PC-9 (cell line): ENCODE data around the gene LCE3E. TPM values are rescaled to one million over a fixed set of nuclear protein-coding genes. Genes with fewer than 3 reads are reported as not detected.

Experiments
- Bru-seq: library from RNA; stranded (reverse); fragments of 400-500 nt; gene quantifications from one replicate; lab custom pipeline; 2021; lab: Mats Ljungman, UMichigan
- BruChase-seq, 2 experiments: library from RNA; stranded (reverse); fragments of 400-500 nt; gene quantifications; one replicate each; lab custom pipeline; 2021; lab: Mats Ljungman, UMichigan
- BruUV-seq: library from RNA; stranded (reverse); fragments of 400-500 nt; replicated peaks from 2 replicates; lab custom pipeline; 2021; lab: Mats Ljungman, UMichigan
- CTCF ChIA-PET: fragments of 300-600 bp; sonication (Branson Sonifier 250); formaldehyde crosslinking; loops from one replicate; lab custom pipeline; 2022; ENCODE audit warnings: antibody characterized with exemption; lab: Charles Lee
- POLR2A ChIA-PET: fragments of 300-600 bp; sonication (Branson Sonifier 250); formaldehyde crosslinking; loops from one replicate; lab custom pipeline; 2022; ENCODE audit warnings: antibody characterized with exemption; ENCODE audit not compliant: unreplicated experiment; lab: Charles Lee
- DNase-seq, 2 experiments: peaks; one replicate each; pipeline versions ENCODE4 v3.0.0 to v3.0.0-alpha.2; 2015 to 2022; ENCODE audit warnings: mixed read lengths in 1 of 2
- H2AFZ ChIP-seq: fragments of 200-600 bp; sonication (generic); 2 replicates; pipeline ENCODE4 v1.8.1; 2017; ENCODE audit warnings: antibody characterized with exemption
- H3F3A ChIP-seq: fragments of 200-600 bp; sonication (generic); 2 replicates; pipeline ENCODE4 v1.8.1; 2017; ENCODE audit warnings: antibody characterized with exemption, mild to moderate bottlenecking, low read depth; ENCODE audit not compliant: insufficient read depth
- H3K27ac ChIP-seq: fragments of 200-600 bp; sonication (generic); 2 replicates; pipeline ENCODE4 v1.6.1; 2016; ENCODE audit warnings: mixed run types
- H3K27me3 ChIP-seq: fragments of 200-600 bp; sonication (generic); 2 replicates; pipeline ENCODE4 v1.6.1; 2016; ENCODE audit warnings: low read depth, mixed run types; ENCODE audit not compliant: insufficient read depth
- H3K36me3 ChIP-seq: fragments of 200-600 bp; sonication (generic); 2 replicates; pipeline ENCODE4 v1.6.1; 2016; ENCODE audit warnings: low read depth, mixed run types
- H3K4me1 ChIP-seq: fragments of 200-600 bp; sonication (generic); replicated peaks from 2 replicates; pipeline ENCODE4 v1.6.1; 2016; ENCODE audit warnings: mixed run types; ENCODE audit not compliant: insufficient read depth
- H3K4me2 ChIP-seq: fragments of 200-600 bp; sonication (generic); 2 replicates; pipeline ENCODE4 v1.6.1; 2017; ENCODE audit warnings: mixed run types
- H3K4me3 ChIP-seq: fragments of 200-600 bp; sonication (generic); 2 replicates; pipeline ENCODE4 v1.6.1; 2016; ENCODE audit warnings: mixed run types
- H3K79me2 ChIP-seq: fragments of 200-600 bp; sonication (generic); 2 replicates; pipeline ENCODE4 v1.6.1; 2017; ENCODE audit warnings: low read depth, mixed run types
- H3K9me2 ChIP-seq: fragments of 200-600 bp; sonication (generic); 2 replicates; pipeline ENCODE4 v1.8.1; 2017; ENCODE audit warnings: mild to moderate bottlenecking; ENCODE audit not compliant: insufficient read depth
- H3K9me3 ChIP-seq: fragments of 200-600 bp; sonication (generic); 2 replicates; pipeline ENCODE4 v1.8.1; 2016; ENCODE audit warnings: low read depth; ENCODE audit not compliant: insufficient read depth
- H4K20me1 ChIP-seq: fragments of 200-600 bp; sonication (generic); 2 replicates; pipeline ENCODE4 v1.8.1; 2017; ENCODE audit not compliant: insufficient read depth
- CTCF ChIP-seq: fragments of 200-600 bp; sonication (generic); conservative IDR thresholded peaks from 2 replicates; pipeline ENCODE4 v1.6.1; 2017; ENCODE audit warnings: mixed run types, antibody characterized with exemption, mild to moderate bottlenecking, moderate library complexity
- EZH2 ChIP-seq: fragments of 200-600 bp; sonication (generic); IDR thresholded peaks from 2 replicates; pipeline ENCODE4 v1.8.0; 2017; ENCODE audit warnings: antibody characterized with exemption, low read depth
- intact Hi-C: fragments of 100-400 bp; cut with micrococcal nuclease; formaldehyde crosslinking; loops from one replicate; pipeline ENCODE4 v1.10.0; 2022; ENCODE audit not compliant: unreplicated experiment
- long read RNA-seq: library from polyadenylated mRNA; stranded (forward); transcript quantifications from one replicate; pipeline ENCODE4 v2.0.0, GENCODE V29; 2022
- total RNA-seq: library from RNA; stranded (reverse); gene quantifications from 2 replicates; pipeline ENCODE4 v1.2.3, GENCODE V29; 2021

The LCE3E gene
- not detected in 2 replicates for total RNA-seq
- Bru-seq, nascent RNA = not detected
- not detected for BruChase-seq, experiment 1, labeled RNA remaining after a 2-hour chase
- BruChase-seq, experiment 2, labeled RNA remaining after a 6-hour chase = not detected
- long read RNA-seq = 0 reads

DNA sequence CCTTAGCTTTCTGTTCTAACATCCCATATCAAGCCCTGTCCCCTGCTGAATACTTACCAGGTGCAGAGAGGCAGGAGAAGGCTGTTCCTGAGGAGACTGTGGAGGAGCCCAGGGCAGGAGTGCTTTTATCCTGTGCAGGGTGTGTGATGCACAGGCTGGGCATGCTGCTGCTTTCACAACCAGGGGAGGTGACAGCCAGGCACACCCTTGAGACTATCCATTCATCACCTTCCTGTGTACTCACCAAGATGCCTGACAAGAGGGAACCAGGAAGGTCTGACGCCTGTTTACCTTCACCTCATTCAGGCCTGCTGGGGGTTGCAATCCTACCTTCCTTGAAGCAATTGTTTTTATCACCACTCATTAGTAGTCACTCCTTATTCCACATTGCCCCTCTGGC, at the start of gene LCE3E:
TSS of gene LCE3E (minus strand) at position 100 of the 400 bp plus-strand sequence. CDS start 572 bp downstream, outside the sequence.
- POLR2A ChIA-PET = no interaction called here
- no peaks in the 10 kb centered on the region for H3K4me1 ChIP-seq
- H3K27me3 ChIP-seq = no peaks in the 10 kb centered on the region
- no peaks in the 10 kb centered on the region for H3K9me2 ChIP-seq
- H3K9me3 ChIP-seq = no peaks in the 10 kb centered on the region
- H3K27ac ChIP-seq = no peak within 1 kb of the TSS
- no peak within 1 kb of the TSS for H3K4me2 ChIP-seq
- H3K36me3 ChIP-seq = no peaks in the 10 kb centered on the region
- no peaks in the 10 kb centered on the region for H3F3A ChIP-seq
- TF ChIP-seq EZH2 (no peak), CTCF (no peak)
- no peaks in the 10 kb centered on the region for H4K20me1 ChIP-seq
- no peak for DNase-seq
- H3K79me2 ChIP-seq = no peaks in the 10 kb centered on the region
- no TSS peak for BruUV-seq
- no peak within 1 kb of the TSS for H3K4me3 ChIP-seq
- intact Hi-C loops = no loop called here
- no peak within 1 kb of the TSS for H2AFZ ChIP-seq
- CTCF ChIA-PET = no interaction called here

DNA sequence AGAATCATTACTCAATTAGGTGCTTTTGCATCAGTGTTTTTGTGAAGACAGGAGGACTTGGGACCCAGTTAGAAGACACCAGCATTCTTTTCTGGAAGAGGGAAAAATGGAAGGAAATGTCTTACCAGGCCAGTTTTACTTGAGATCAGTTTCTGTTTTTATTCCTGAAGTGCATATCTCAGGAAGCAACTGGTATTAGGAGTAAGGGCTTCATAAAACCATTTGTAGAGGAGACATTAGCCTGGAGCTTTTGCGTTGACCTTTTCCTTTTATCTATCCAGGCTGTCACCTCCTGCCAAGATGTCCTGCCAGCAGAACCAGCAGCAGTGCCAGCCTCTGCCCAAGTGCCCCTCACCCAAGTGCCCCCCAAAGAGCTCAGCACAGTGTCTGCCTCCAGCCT, 46.9 kb upstream of the LCE3E start, which contains the start of gene LCE3B:
TSS of gene LCE3B (plus strand) at position 301 of the 400 bp plus-strand sequence. CDS start at position 301, 0 bp downstream.
- Histone ChIP-seq H4K20me1 (no peaks in the 10 kb centered on the region), H3K9me2 (no peaks in the 10 kb centered on the region), H3K4me2 (no peak within 1 kb of the TSS), H3K79me2 (no peaks in the 10 kb centered on the region), H3K27ac (no peak within 1 kb of the TSS), H3K9me3 (no peaks in the 10 kb centered on the region; the same call in 1 of the 2 replicates), H2AFZ (no peak within 1 kb of the TSS), H3K4me3 (no peak within 1 kb of the TSS), H3K27me3 (peaks cover 19% of the 10 kb centered on the region), H3K4me1 (no peaks in the 10 kb centered on the region), H3K36me3 (no peaks in the 10 kb centered on the region), H3F3A (no peaks in the 10 kb centered on the region)
- intact Hi-C loops = no loop called here
- no peak for DNase-seq
- CTCF ChIA-PET = no interaction called here
- no TSS peak for BruUV-seq
- POLR2A ChIA-PET = no interaction called here
- no peak for TF ChIP-seq CTCF
- TF ChIP-seq EZH2 = no peak

GRCh38 chr1:152599934-152600333, 33.4 kb upstream of the LCE3E start, which contains the start of gene LCE3C:
Gene LCE3C (plus strand): TSS chr1:152600234. CDS start chr1:152600732, 498 bp downstream.
- Histone ChIP-seq H3K27ac (no peak within 1 kb of the TSS), H3K4me1 (no peaks in the 10 kb centered on the region), H3K4me3 (no peak within 1 kb of the TSS), H3F3A (no peaks in the 10 kb centered on the region), H3K36me3 (no peaks in the 10 kb centered on the region), H3K27me3 (peaks cover 21% of the 10 kb centered on the region; the same call in 1 of the 2 replicates), H3K4me2 (no peak within 1 kb of the TSS), H3K79me2 (no peaks in the 10 kb centered on the region), H3K9me2 (0 out of 2 replicates have a peak, but pooled peaks cover 2% of the 10 kb centered on the region), H2AFZ (no peak within 1 kb of the TSS), H3K9me3 (no peaks in the 10 kb centered on the region), H4K20me1 (no peaks in the 10 kb centered on the region)
- no peak for DNase-seq
- BruUV-seq = no TSS peak
- ChIA-PET CTCF (no interaction called here), POLR2A (no interaction called here)
- TF ChIP-seq EZH2 = no peak
- TF ChIP-seq CTCF = no peak
- intact Hi-C loops = no loop called here
